Suppressor macrophage treated with lipopolysaccharide for 4 hours (primary cell): ENCODE results near the gene CC2D2A.

ENCODE experiments used
- DNase-seq: peaks from one replicate; pipeline ENCODE4 v3.0.0-alpha.2; 2020

Gene CC2D2A

DNA sequence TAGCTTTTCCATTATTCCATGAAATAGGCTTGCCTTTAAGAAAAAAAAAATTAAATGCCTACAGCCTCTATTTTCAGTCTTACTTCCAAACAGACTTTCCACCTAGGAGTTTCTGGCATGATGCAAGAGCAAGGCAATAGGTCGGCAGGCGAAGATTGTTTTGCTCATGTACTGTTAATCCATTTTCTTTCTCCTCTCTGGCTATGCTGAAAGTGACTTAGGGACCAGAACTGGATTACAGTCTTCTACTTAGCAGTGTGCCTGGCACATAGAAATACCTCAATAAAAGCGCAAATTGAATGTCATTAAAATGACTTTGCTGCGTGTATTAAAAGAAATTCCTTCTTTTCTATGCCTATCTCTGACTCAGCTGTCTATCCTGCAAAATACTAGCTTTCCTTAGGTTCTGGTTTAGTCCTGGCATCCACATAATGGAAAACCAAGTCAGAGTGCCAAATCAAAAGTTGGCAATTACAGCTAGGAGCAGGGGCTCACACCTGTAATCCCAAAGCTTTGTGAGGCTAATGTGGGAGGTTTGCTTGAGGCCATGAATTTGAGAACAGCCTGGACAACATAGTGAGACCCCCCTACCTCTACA lies 51.9 kb downstream of the CC2D2A start:
- DNase-seq: no peak

- no peak for DNase-seq
Measured at GRCh38 chr4:15525080-15525479, 55.4 kb downstream of the CC2D2A start.

- DNase-seq: no peak
Measured at GRCh38 chr4:15526924-15527592, 57.4 kb downstream of the CC2D2A start.

DNA sequence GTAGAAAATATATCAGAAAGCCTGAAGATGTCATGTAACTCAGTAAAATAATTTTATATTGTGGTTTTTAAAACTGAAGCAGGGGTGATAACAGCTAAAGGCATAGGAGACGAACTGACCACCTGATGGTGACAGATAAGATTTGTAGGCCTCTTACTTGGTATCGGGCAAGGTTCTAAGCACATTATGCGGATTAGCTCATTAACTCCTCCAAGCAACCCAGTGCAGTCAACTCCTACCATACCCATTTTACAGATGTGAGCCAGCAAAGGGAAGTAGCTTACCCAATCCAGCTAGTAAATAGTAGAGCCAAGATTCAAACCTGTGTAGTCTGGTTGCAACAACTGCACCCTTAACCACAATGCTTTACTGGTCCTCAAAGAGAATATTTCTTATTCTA lies 62.1 kb downstream of the CC2D2A start:
- DNase-seq: no peak

DNA sequence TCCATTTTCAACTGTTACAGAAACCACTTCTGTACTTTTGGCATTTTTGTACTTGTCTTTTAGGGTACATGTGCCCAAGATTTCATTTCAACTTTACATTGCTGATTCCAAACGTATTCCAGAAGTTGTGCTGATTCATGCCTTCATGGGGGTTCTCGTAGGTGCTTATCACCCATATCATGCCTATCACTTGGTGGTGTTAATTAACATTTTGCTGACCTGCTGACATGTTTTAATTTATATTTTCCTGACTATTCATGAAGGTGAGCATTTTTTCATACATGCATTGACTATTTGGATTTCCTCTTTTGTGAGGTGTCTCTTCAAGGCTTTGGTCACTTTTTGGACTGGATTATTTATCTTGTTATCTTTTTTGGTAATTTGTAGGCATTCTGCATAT lies 64.1 kb downstream of the CC2D2A start:
- no peak for DNase-seq

DNA sequence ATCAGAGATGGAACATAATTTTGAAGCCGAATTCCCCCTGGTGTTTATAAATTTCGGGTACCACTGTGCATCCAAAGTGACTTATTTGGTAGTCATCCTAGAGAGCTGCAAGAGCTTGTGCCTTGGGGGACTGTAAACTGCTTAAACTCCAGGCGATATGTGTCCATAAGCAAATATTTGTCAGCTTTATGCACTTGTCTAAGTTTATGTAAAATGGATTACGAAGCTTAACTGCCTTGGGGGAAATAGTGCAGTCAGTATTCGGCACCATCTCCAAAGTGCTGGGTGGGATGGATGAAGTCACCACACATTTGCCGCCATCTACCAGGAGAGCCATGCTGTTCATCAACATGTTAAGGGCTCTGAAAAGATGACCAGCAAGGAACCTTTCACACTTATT lies 65.9 kb downstream of the CC2D2A start:
- no peak for DNase-seq

DNA sequence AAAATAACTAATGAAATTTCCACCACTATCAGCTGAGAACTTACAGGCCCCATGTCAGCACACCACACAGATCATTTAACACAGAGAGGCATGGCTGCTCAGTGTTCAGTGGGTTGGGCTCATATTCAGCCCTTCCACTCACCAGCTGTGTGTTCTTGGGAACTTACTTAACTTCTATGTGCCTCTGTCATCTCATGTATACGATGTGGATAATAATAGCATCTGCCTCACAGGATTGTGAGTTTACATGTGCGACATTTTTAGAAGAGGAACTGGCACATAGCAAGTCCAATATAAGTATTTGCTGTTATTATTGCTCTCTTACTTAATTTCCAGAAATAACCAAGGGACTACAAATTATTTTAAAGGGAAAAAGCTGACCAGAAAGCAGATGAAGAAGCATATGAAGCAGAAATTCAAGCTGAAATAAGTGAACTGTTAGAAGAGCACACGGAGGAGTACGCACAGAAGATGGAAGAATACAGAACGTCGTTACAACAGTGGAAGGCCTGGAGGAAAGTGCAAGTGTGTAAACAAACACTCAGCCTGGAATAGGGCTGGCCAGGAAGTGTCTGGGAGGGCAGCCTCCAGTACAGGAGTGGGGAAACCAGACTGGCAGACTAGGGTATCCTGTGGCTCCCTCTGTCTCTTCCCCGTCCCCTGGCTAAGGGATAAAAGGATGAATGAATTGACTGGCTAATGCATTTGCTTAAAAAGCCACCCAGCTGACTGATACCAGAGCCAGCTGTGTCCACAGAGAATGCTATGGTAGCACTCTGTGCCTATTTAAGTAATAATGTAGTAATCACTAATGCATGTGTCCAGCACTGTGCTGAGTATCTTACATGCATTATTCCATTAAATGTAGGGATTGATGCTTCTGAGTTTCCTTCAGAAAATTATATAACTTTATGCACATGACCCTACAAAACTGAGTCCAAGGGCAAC lies 67.1 kb downstream of the CC2D2A start:
- no peak for DNase-seq

- no peak for DNase-seq
Measured at GRCh38 chr4:15541941-15542340, 72.3 kb downstream of the CC2D2A start.

- no peak for DNase-seq
Measured at GRCh38 chr4:15542760-15543159, 73.1 kb downstream of the CC2D2A start.

- no peak for DNase-seq
Measured at GRCh38 chr4:15543537-15544247, 74.0 kb downstream of the CC2D2A start.

GRCh38 chr4:15544248-15544729 lies 74.6 kb downstream of the CC2D2A start:
- DNase-seq: no peak

GRCh38 chr4:15545371-15545770 lies 75.7 kb downstream of the CC2D2A start:
- no peak for DNase-seq

DNA sequence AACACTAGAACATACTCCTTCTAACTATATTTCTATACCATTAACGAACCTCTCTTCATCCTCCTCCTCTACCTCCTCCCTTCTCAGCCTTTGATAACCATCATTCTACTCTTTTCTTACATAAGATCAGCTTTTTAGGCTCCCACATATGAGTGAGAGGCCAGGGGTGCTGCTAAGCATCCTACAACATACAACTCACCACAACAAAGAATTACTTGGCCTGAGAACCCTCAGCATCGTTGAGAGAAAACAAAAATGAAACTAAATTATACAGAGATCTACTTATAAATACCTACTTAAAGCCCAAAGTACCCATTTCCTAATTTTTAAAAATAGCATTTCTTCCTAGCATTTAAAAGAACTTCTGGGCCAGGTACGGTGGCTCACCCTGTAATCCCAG lies 77.7 kb downstream of the CC2D2A start:
- DNase-seq: no peak

DNA sequence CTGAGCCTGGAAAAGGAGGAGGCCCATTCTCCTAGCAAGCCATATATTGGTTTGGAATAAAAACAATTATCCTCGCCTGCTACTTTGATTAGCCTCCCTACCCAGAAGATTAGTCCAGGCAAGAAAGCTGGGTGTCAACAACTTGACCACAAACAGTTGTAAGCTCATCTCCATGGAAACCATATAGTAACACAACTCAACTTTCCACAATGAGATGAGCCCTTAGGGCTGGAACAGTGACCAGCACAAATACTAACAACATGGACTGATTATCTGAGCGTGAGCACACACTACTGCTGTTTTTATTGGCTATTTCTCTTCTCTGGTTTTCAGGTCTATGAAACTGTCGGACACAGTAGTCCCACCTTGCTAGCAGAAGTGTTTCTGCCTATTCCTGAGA lies 80.8 kb downstream of the CC2D2A start:
- no peak for DNase-seq

DNA sequence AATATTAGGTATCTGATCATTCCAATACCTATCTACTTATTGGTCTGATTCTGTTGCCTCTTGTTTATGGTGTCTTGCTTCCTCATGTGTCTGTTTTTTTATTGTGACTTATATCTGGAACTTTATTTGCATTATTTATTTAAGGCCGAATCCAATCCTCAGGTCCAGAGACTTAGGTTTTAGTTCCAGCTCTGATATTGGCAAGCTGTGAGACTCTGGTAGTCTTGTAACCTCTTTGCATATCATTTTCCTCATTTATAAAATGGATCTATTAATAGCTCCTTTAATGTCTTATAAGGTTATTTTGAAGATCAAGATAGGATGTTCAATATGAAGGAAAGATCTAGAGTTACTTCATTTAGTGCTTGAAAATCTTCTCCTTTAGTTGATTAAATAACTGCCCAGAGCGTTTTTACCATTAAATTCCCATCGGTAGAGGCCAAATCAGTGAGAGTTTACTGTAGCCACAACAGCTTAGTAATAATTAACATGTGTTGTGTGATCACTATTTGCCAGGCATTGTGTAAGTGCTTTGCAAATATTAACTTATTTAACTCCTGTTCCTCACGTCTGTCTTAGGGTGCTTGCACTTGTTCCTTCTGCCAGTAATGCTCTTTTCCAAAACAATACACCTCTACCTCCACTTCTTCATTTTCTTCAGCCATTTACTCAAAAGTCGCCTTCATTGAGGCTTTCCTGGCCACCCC lies 82.2 kb downstream of the CC2D2A start:
- no peak for DNase-seq

GRCh38 chr4:15552557-15553362 lies 83.1 kb downstream of the CC2D2A start:
- DNase-seq: no peak

- no peak for DNase-seq
Measured at GRCh38 chr4:15556511-15557092, 86.9 kb downstream of the CC2D2A start.

DNA sequence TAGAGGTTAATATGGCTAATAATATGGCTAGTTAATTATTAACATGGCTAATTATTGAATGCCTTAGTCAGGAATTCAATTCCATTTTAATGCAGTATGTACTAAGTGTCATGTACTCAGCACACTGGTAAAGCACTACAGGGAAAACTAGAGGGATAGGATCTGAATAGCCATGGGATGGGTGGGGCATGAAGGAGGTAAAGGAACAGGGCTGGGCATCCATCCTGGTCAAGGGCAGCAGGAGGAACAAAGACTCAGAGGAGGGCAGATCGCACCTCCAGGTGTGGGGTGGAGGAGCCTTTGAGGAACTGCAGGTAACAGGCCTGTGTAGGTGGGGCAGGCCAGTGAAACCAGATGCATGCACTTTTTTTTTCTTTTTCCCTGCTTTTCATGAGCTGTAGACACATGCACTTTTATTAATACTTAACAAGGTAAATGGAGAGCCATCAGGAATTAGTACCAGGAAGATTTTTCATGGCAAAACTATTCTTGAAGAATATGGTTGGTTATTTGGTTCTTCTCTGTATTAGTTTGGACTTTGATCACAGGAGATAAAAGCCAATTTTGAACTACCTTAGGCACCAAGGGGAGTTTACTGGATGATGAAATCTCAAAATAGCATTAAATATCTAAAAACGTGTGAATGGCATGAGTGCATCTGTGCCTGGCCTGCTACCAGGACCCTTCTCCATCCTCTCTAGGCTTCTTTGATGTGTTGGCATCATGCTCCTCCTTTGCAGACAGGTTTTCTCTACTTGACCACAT lies 88.3 kb downstream of the CC2D2A start:
- DNase-seq: no peak

DNA sequence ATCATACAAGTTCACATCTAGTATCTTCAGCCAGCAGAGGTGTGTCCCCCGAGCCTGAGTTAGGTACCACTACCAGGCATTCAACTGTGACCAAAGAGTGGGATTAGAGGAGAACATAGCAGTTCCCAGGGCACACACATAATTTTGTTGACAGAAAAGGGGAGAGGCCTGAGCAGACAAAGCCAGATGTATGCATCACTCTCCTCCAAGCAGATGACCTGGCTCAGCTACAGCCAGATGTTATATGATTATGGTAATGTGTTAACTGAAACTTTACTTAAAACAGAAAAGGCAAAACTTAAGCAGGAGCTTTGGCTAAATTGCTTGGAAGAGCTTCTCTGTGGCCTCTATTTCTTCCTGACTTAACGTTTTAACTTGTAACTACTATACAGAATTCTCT lies 88.9 kb downstream of the CC2D2A start:
- DNase-seq: no peak

- no peak for DNase-seq
Measured at GRCh38 chr4:15562114-15562513, 92.4 kb downstream of the CC2D2A start.
